ENCODE results near the gene LPP.

The LPP gene

DNA sequence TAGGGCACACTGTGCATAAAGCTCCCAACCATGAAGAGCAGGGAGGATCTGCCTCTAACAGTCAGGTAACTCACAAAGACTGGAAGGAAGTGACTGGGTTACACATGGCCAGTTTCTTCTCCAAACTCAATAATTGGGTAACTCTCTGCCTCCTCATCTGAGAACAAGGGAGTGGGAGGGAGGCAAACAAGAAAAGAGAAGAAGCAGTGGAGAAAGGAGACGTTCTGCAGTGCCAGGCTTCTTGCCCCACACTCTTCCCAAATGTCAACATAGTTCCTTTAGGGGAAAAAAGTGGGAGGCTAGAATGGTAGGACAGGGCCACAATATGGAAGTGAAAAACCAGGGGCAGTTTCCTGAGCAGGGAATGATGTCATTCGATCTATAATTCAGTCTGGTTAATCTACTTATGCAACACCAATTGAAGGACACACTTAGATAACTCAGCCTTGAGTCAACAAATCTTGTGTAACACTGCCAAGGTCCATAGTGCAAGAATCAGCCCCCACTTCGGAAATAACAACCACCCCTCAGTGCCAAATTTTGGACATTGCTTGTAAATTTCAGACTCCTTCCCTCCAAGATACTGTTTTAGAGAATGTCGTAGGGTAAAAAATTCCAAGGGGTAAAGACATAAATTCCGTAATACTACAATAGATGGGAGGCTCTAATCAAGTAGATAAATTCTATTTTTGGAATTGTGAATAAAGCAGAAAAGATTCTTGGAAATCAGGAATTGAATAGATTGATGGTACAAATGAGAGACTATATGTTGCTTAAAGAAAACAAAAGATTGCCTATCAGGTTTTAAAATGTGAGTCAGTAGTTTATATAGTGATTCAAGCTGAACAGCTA, 143.0 kb downstream of the LPP start:
- DNase-seq (ENCODE audit: low read depth in 1 of 2, low spot score in 1 of 2): no peak

GRCh38 chr3:188298585-188298984, 144.6 kb downstream of the LPP start:
- DNase-seq (ENCODE audit: low read depth in 1 of 2, low spot score in 1 of 2): no peak

DNA sequence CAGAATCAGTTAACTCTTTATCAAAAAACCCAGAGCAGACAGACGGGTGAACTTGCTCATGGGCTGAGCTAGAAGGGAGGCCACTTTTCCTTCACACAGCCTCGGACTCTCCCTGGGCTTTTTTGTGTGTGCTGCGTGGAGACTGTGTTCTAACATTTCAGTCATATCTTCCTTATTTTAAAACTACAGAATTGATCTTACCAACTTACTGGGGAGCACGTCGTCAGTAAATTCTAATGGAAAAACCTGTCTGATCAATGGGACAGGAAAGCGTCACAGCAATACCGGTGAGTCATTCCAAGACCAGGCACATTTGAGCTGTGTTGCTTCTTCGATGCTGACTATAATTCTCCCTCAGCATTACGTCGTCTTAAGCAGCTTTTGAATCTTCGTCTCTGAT, 145.1 kb downstream of the LPP start:
- no peak for DNase-seq (ENCODE audit: low read depth in 1 of 2, low spot score in 1 of 2)

GRCh38 chr3:188299708-188300107, 145.8 kb downstream of the LPP start:
- no peak for DNase-seq (ENCODE audit: low read depth in 1 of 2, low spot score in 1 of 2)

- DNase-seq (ENCODE audit: low read depth in 1 of 2, low spot score in 1 of 2): no peak
These were observed 147.2 kb downstream of the LPP start for GRCh38 chr3:188301147-188301546.

DNA sequence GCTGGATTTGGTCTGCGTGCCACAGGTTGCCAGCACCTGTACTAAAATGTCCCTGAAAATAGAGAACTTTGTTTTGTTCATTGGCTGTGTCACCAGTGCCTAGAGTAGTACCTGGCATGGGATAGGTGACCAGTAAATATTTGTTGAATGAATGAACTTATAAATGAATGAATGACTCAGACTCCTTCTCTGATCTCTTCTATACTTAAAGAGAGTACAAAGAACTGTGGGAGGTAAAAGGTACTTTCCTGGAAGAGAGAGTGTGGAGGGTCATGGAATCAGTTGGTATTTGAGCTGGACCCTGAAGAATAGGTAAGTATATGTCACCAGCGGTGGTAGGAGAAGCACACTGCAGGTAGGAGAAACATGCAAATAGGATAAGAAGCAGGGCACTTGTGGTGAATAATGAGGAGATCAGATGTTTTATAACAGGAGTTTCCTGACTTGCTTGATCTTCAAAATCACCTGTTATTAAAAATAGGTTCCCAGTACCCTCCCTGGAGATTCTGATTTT, 149.4 kb downstream of the LPP start:
- no peak for DNase-seq (ENCODE audit: low read depth in 1 of 2, low spot score in 1 of 2)

DNA sequence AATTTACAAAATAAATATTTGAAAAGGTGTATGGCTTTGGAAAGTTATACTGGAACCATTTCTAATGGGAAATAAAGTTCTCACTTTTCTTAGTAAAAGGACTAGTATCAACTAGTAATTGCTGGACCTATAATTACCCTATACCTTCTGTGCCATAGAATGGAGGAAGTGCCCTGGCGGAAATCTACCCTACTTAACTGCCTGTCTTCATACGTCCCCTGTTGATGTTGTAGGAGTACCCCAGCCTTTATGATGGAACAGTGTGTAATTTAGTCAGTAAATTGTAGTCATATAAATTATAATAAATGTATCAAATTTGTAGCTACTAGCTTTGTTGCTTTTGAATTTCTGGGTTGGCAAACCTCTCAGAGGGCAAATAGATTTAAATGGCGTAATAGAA, 149.9 kb downstream of the LPP start:
- no peak for DNase-seq (ENCODE audit: low read depth in 1 of 2, low spot score in 1 of 2)

DNA sequence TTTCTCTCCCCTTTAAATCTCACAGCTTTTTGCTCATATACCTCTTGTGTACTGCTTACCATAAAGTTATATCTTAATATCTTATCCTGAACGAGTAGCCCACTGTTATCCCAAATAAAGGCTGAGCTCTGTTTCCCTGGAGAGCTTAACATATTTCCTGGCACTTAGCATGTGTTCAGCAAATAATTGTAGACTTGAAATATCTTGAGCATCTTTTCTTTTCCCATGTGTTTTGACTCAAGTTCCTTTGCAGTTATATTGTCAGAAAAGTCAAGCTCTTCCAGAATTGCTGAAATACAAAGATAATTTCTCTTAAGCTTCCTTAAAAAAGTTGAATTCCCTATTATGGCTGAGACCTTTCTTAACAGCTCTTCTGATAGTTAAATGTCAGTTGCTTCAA, 150.5 kb downstream of the LPP start:
- no peak for DNase-seq (ENCODE audit: low read depth in 1 of 2, low spot score in 1 of 2)

GRCh38 chr3:188305220-188305619, 151.3 kb downstream of the LPP start:
- no peak for DNase-seq (ENCODE audit: low read depth in 1 of 2, low spot score in 1 of 2)

DNA sequence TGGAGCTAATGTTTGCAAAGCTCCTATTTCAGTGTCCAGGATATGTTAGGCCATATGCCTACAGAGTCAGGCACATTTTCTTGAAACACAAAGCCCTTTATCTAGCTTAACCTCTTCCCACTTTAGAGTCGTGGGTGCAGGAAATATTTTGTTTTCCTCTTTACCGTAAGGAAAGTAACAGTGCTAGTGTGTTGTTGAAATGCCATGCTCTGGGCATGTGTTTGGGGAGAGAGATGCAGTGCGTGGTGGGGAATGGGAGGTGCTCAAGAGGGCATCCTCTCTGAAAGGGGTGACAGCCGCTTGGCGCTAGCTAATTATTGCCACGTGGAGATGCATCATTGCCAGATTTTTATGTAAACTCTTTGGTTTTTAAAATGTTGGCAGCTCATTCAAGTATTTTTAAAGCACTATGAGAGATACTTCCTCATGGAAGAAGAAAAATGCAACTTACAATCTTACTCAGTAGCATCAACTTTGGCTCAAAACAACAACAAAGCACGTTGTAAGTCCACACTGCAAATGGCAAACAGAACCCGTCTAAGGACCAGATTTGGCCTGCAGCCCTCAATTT, 152.6 kb downstream of the LPP start:
- no peak for DNase-seq (ENCODE audit: low read depth in 1 of 2, low spot score in 1 of 2)

DNA sequence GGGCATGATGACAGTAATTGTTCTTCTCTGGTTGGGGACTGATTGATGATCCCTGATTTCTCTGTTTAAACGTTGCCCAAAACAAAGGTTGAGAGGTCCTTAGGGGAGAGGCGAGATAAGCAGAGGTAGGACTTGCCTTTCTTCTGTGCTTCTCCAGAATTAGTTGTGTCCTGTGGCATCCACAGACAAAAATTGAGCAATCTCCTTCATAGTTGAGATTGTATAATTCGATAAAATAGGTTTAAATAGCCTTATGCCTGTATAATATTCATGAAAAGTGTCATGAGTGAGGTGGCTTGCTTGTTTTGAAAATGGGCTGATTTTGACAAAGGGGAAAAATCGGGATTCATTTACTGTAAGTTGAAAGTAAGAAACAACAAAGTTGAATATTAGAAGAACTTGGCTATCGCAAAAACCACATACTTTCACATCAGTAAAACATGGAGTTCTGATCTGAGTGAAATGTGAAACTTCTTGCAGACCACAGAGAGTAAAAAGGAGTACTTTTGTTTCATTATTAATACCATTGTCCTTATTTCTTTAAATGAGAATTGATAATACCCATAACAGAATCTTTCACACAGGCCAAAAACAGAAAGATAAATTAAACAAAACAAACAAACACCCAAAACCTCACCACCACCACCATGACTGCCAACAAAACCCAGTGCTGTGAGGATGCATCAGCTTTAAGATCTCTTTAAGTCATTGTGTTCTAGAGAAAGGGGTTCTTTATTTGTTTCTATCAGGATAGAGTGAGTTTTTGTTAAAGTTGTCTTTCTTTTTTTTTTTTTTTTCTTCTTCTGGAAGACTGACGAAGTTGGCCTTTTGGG, 155.7 kb downstream of the LPP start:
- no peak for DNase-seq (ENCODE audit: low read depth in 1 of 2, low spot score in 1 of 2)

- no peak for DNase-seq (ENCODE audit: low read depth in 1 of 2, low spot score in 1 of 2)
These were observed 156.3 kb downstream of the LPP start for GRCh38 chr3:188310270-188310710.

- no peak for DNase-seq (ENCODE audit: low read depth in 1 of 2, low spot score in 1 of 2)
These were observed 161.6 kb downstream of the LPP start for GRCh38 chr3:188315553-188315952.

DNA sequence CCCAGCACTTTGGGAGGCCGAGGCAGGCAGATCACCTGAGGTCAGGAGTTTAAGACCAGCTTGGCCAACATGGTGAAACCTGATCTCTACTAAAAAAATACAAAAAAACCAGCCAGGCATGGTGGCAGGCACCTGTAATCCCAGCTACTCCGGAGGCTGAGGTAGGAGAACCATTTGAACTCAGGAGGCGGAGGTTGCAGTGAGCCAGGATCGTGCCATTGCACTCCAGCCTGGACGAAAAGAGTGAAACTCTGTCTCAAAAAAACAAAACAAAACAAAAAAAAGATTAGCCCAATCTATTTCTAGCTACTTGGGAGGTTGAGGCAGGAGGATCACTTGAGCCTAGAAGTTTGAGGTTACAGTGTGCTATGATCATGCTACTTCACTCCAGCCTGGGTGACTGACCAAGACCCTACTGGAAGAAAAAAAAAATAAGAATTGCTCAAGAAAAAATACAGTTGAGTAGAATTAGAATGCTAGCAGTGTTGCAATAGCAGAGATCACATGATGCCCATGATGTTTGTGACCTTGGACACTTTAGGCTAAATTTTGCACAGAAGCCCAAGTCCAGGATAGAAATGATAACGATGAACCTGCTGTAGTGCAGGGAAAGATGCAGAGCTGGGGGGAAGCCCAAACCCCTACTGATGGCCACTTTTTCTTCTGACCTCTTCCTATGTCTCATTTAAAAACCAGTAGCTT, 162.2 kb downstream of the LPP start:
- DNase-seq (ENCODE audit: low read depth in 1 of 2, low spot score in 1 of 2): no peak

DNA sequence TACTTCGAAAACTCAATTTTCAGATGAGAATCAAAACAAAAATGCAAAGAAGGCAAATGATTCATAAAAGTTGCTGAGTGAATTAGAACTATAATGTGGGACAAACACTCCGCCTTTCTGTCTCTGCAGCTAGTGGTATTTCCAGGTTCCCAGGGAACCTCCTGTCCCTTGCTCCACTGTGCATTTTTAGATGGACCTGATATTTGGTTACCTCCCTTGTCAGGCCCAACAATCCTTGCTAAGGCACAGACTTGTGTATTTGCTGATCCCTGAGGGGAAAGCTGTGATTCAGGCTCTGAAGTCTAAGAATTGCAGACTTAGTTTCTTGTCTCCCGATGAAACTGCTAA, 162.7 kb downstream of the LPP start:
- DNase-seq (ENCODE audit: low read depth in 1 of 2, low spot score in 1 of 2): no peak

DNA sequence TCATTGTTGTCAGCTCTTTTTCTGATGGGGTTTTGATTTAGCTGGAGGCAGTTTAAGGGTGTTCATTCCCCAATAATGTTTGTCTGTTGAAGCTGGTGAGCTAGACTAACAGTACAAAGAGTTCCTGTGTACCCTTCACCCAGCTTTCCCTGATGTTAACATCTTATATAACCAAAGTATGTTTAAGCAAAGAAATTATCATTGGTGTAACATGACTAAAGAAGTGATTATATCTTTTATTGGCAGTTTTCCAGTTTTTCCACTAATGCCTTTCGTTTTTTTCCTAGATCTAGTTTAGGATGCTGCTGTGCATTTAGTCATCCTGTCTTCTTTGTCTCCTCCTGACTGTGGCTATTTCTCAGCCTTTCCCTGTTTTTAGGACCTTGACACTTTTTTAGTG, 165.6 kb downstream of the LPP start:
- no peak for DNase-seq (ENCODE audit: low read depth in 1 of 2, low spot score in 1 of 2)

GRCh38 chr3:188320757-188321156, 166.8 kb downstream of the LPP start:
- DNase-seq (ENCODE audit: low read depth in 1 of 2, low spot score in 1 of 2): no peak

DNA sequence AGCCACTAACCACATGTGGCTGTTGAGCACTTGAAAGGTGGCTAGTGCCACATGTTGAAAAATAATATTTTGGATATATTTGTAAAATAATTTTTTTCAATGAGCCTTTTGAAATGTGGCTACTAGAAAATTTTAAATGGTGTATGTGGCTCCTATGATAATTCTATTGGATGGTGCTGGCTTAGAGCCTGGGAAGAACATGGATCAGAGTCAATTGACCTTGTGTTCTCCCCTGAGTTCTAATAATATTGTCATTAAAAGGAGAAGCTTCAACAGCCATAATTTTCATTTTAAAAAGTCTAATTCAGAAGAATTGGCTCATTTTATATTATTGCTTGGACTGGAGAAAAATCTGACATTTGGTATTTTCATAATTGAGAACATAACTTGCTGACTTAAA, 167.3 kb downstream of the LPP start:
- DNase-seq (ENCODE audit: low read depth in 1 of 2, low spot score in 1 of 2): no peak

GRCh38 chr3:188322135-188322887, 168.4 kb downstream of the LPP start:
- no peak for DNase-seq (ENCODE audit: low read depth in 1 of 2, low spot score in 1 of 2)

- no peak for DNase-seq (ENCODE audit: low read depth in 1 of 2, low spot score in 1 of 2)
These were observed 169.3 kb downstream of the LPP start for GRCh38 chr3:188323067-188323842.

Data from stimulated activated CD4-positive, alpha-beta T cell treated with anti-CD3 and anti-CD28 coated beads, Interleukin-15, amount 100 ng/mL, for 1 hour (primary cell).